Parathyroid adenoma (tissue), 2 donors: ENCODE data around the gene NPIPA5.
A peak's percentile ranks its signal among the peaks of the same experiment; 100 is the strongest.
"Not testable (repeated sequence)": the region's sequence is repeated elsewhere in the genome, so short reads cannot be mapped to it uniquely, and the experiment has no call there.

Experiments used
- H2AFZ ChIP-seq: fragments of 300-600 bp; sonication (generic); one replicate; pipeline ENCODE4 v1.7.0; 2017; ENCODE audit warnings: antibody characterized with exemption, mild to moderate bottlenecking
- H3K27ac ChIP-seq: fragments of 300-600 bp; sonication (generic); one replicate; pipeline ENCODE4 v1.7.0; 2017
- H3K27me3 ChIP-seq: fragments of 300-600 bp; sonication (generic); one replicate; pipeline ENCODE4 v1.7.0; 2017; ENCODE audit warnings: low read length; ENCODE audit not compliant: control insufficient read depth, insufficient read depth
- H3K36me3 ChIP-seq: fragments of 300-600 bp; sonication (generic); one replicate; pipeline ENCODE4 v1.7.0; 2017; ENCODE audit warnings: low read length; ENCODE audit not compliant: control insufficient read depth, insufficient read depth
- H3K4me1 ChIP-seq: fragments of 300-600 bp; sonication (generic); one replicate; pipeline ENCODE4 v1.7.0; 2017; ENCODE audit warnings: control low read depth
- H3K4me2 ChIP-seq: fragments of 300-600 bp; sonication (generic); one replicate; pipeline ENCODE4 v1.7.0; 2017; ENCODE audit warnings: low read length
- H3K4me3 ChIP-seq: fragments of 300-600 bp; sonication (generic); one replicate; pipeline ENCODE4 v1.7.0; 2017; ENCODE audit warnings: low read depth, low read length
- H3K79me2 ChIP-seq: fragments of 300-600 bp; sonication (generic); one replicate; pipeline ENCODE4 v1.7.0; 2017; ENCODE audit warnings: control low read depth
- H3K9ac ChIP-seq: fragments of 300-600 bp; sonication (generic); one replicate; pipeline ENCODE4 v1.7.0; 2017; ENCODE audit warnings: mild to moderate bottlenecking
- H3K9me3 ChIP-seq: fragments of 300-600 bp; sonication (generic); one replicate; pipeline ENCODE4 v1.7.0; 2017; ENCODE audit warnings: low read length; ENCODE audit not compliant: control insufficient read depth
- TF ChIP-seq, protein P1 (sequence below): fragments of 300-600 bp; sonication (generic); IDR thresholded peaks from one replicate; pipeline ENCODE4 v1.7.0; 2017; ENCODE audit warnings: antibody characterized with exemption, mild to moderate bottlenecking
- donor health status: primary hyperparathyroidism.

Gene NPIPA5

DNA sequence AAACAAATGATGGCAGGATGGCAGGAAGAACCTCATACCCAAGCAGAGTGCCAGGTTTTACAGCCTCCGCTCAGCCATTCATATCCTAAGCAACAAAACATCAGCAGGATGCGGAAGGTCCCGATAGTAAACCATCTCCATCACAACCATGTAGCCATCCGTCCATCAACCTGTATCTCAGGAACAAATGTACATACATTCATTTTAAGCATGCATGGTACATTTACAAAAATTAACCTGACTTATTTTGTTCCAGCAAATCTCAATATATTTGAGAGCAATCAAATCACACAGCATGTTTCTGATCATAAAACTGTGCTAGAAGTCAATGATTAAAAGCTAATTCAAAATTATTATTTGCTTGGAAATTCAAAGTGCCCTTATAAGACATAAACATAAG, at the start of gene NPIPA5:
NPIPA5 (minus strand) TSS at position 101 of the 400 bp plus-strand sequence; CDS start at position 101, 0 bp downstream.
- H3K36me3 ChIP-seq, H3K27me3 ChIP-seq, H3K9ac ChIP-seq, H3K4me1 ChIP-seq, H3K79me2 ChIP-seq, H2AFZ ChIP-seq, H3K27ac ChIP-seq, H3K4me3 ChIP-seq, H3K4me2 ChIP-seq, H3K9me3 ChIP-seq: not testable (repeated sequence)

- no peaks in the 10 kb centered on the region for H3K4me1 ChIP-seq
- no peaks in the 10 kb centered on the region for H3K9me3 ChIP-seq
- TF ChIP-seq, protein P1, sequence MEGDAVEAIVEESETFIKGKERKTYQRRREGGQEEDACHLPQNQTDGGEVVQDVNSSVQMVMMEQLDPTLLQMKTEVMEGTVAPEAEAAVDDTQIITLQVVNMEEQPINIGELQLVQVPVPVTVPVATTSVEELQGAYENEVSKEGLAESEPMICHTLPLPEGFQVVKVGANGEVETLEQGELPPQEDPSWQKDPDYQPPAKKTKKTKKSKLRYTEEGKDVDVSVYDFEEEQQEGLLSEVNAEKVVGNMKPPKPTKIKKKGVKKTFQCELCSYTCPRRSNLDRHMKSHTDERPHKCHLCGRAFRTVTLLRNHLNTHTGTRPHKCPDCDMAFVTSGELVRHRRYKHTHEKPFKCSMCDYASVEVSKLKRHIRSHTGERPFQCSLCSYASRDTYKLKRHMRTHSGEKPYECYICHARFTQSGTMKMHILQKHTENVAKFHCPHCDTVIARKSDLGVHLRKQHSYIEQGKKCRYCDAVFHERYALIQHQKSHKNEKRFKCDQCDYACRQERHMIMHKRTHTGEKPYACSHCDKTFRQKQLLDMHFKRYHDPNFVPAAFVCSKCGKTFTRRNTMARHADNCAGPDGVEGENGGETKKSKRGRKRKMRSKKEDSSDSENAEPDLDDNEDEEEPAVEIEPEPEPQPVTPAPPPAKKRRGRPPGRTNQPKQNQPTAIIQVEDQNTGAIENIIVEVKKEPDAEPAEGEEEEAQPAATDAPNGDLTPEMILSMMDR: peak; percentile 78
- H2AFZ ChIP-seq: peak overlapping the region; percentile 62
- H3K36me3 ChIP-seq: no peaks in the 10 kb centered on the region
- no peak overlapping the region for H3K4me3 ChIP-seq
- no peak overlapping the region for H3K9ac ChIP-seq
- no peaks in the 10 kb centered on the region for H3K27me3 ChIP-seq
- H3K27ac ChIP-seq: no peak overlapping the region
- peak overlapping the region; percentile 29 for H3K4me2 ChIP-seq
- no peaks in the 10 kb centered on the region for H3K79me2 ChIP-seq
Observed at GRCh38 chr16:15427648-15428239, 49.6 kb upstream of the NPIPA5 start.

- Histone ChIP-seq H3K79me2 (no peaks in the 10 kb centered on the region), H2AFZ (no peak overlapping the region), H3K4me3 (no peak overlapping the region), H3K27me3 (no peaks in the 10 kb centered on the region), H3K4me2 (no peak overlapping the region), H3K4me1 (no peaks in the 10 kb centered on the region), H3K9me3 (no peaks in the 10 kb centered on the region), H3K27ac (no peak overlapping the region), H3K36me3 (no peaks in the 10 kb centered on the region), H3K9ac (no peak overlapping the region)
- TF ChIP-seq, protein P1: no peak
Observed at GRCh38 chr16:15426796-15427195, 48.7 kb upstream of the NPIPA5 start.

DNA sequence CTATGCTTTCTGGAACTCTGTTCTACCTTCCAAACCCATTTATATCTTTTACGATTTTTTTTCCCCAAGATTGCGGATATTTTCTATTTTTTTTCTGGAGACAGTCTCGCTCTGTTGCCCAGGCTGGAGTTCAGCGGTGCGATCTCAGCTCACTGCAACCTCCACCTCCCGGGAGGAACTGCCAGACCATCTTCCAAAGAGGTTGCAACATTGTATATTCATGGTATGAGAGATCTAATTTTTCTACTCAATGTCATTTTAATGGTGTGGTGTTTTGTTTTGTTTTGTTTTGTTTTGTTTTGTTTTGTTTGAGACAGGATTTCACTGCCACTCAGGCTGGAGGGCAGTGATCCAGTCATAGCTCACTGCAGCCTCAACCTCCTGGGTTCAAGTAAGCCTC, 47.8 kb upstream of the NPIPA5 start:
- TF ChIP-seq, protein P1: no peak
- H3K36me3 ChIP-seq: no peaks in the 10 kb centered on the region
- no peaks in the 10 kb centered on the region for H3K79me2 ChIP-seq
- H3K9ac ChIP-seq: no peak overlapping the region
- no peak overlapping the region for H3K4me3 ChIP-seq
- H3K27me3 ChIP-seq: no peaks in the 10 kb centered on the region
- H2AFZ ChIP-seq: no peak overlapping the region
- H3K27ac ChIP-seq: no peak overlapping the region
- H3K9me3 ChIP-seq: no peaks in the 10 kb centered on the region
- H3K4me2 ChIP-seq: no peak overlapping the region
- H3K4me1 ChIP-seq: no peaks in the 10 kb centered on the region

GRCh38 chr16:15422222-15422621, 44.1 kb upstream of the NPIPA5 start:
- H2AFZ ChIP-seq: no peak overlapping the region
- no peak overlapping the region for H3K4me3 ChIP-seq
- H3K9ac ChIP-seq: no peak overlapping the region
- no peak overlapping the region for H3K4me2 ChIP-seq
- no peaks in the 10 kb centered on the region for H3K27me3 ChIP-seq
- no peaks in the 10 kb centered on the region for H3K36me3 ChIP-seq
- H3K4me1 ChIP-seq: no peaks in the 10 kb centered on the region
- H3K79me2 ChIP-seq: no peaks in the 10 kb centered on the region
- TF ChIP-seq, protein P1: no peak
- no peaks in the 10 kb centered on the region for H3K9me3 ChIP-seq
- no peak overlapping the region for H3K27ac ChIP-seq

DNA sequence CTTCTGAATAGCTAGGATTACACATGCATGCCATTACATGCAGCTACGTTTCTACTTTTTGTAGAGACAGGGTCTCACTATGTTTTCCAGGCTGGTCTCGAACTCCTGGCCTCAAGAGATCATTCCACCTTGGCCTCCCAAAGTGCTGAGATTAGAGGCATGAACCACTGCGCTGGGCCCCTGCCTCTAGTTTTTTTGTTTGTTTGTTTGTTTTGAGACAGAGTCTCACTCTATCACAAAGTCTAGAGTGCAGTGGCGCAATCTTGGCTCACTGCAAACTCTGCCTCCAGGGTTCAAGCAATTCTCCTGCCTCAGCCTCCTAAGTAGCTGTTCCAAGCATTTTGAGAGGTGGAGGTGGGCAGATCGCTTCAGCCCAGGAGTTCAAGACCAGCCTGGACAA, 43.6 kb upstream of the NPIPA5 start:
- not testable (repeated sequence) for H3K4me3 ChIP-seq, H3K9me3 ChIP-seq, H3K4me2 ChIP-seq, H3K79me2 ChIP-seq, H3K9ac ChIP-seq, H3K27me3 ChIP-seq, H3K27ac ChIP-seq, H3K36me3 ChIP-seq, H3K4me1 ChIP-seq, H2AFZ ChIP-seq
